ENCODE results near the gene LCMT2. TPM values are rescaled to one million over a fixed set of nuclear protein-coding genes. Genes with fewer than 3 reads are reported as not detected.

The LCMT2 gene
- total and polyA plus RNA-seq, 2 of the 8 experiments (the other 6 are each of a cell fraction or from before 2014, with no cell fraction given) = 11.2 to 11.9 TPM

- no peak overlapping the region for H2AFZ ChIP-seq (ENCODE audit: low read length)
- no peak overlapping the region for H3K18ac ChIP-seq (ENCODE audit: extremely low read depth, low read length)
- FAIRE-seq (no peak), DNase-seq (ENCODE audit: low read depth in 1 of 2, low spot score in 2 of 2) (no peak)
- no peaks in the 10 kb centered on the region for H3K4me1 ChIP-seq (replicated peaks in 1 of 4; ENCODE audit: control insufficient read depth in 3 of 4, insufficient read depth in 4 of 4, low read length in 3 of 4)
- H3K56ac ChIP-seq (replicated peaks; ENCODE audit: insufficient read length, low read depth, low read length) = no peak overlapping the region
- H3K79me1 ChIP-seq (ENCODE audit: low read depth, low read length) = no peaks in the 10 kb centered on the region
- H3K14ac ChIP-seq (ENCODE audit: insufficient read length) = no peak overlapping the region
- H3K79me2 ChIP-seq (ENCODE audit: control insufficient read depth in 1 of 2, insufficient read depth in 2 of 2, low read length in 2 of 2) = no peaks in the 10 kb centered on the region
- no peak overlapping the region for H3K27ac ChIP-seq (ENCODE audit: low read depth, low read length)
- no peak overlapping the region for H3K4me2 ChIP-seq (ENCODE audit: insufficient read depth in 1 of 2, low read depth in 2 of 2, low read length in 2 of 2)
- no peaks in the 10 kb centered on the region for H4K20me1 ChIP-seq (replicated peaks in 1 of 2; ENCODE audit: control insufficient read depth in 1 of 2, insufficient read depth in 2 of 2, low read length in 2 of 2)
- no peaks in the 10 kb centered on the region for H3K36me3 ChIP-seq (ENCODE audit: control insufficient read depth in 2 of 4, insufficient read depth in 4 of 4, low read length in 3 of 4)
- 0 out of 2 replicates have a peak, but pooled peaks cover 1% of the 10 kb centered on the region for H3K23me2 ChIP-seq (ENCODE audit: low read depth, low read length)
- H2BK5ac ChIP-seq (ENCODE audit: low read depth, low read length) = no peak overlapping the region
- H3K23ac ChIP-seq (ENCODE audit: insufficient read length) = no peak overlapping the region
- WGBS, 2 experiments (ENCODE audit: extremely low coverage in 1 of 2, insufficient coverage in 1 of 2, insufficient read length in 1 of 2, insufficient replicate concordance in 2 of 2, low coverage in 1 of 2, low lambda C conversion rate in 2 of 2, missing lambda C conversion rate in 1 of 2) = 67% methylated on average over 1 of the region's 1 CpG; no CpG with 5 or more reads in 1 of the 2 experiments
- H3K4ac ChIP-seq (replicated peaks; ENCODE audit: insufficient read length, low read depth, low read length) = no peak overlapping the region
- H2BK20ac ChIP-seq (ENCODE audit: low read length) = no peak overlapping the region
- no peak overlapping the region for H3K9ac ChIP-seq (replicated peaks in 1 of 4; ENCODE audit: extremely low read depth in 1 of 4, low read depth in 3 of 4, low read length in 3 of 4)
- H2BK15ac ChIP-seq (ENCODE audit: low read length) = no peak overlapping the region
- no peak overlapping the region for H2AK5ac ChIP-seq (ENCODE audit: low read depth, low read length)
- no peak overlapping the region for H2BK120ac ChIP-seq (replicated peaks; ENCODE audit: low read depth, low read length)
- no peak overlapping the region for H3K4me3 ChIP-seq (ENCODE audit: extremely low read depth in 1 of 4, insufficient read depth in 2 of 4, low read depth in 3 of 4, low read length in 4 of 4)
- H4K5ac ChIP-seq (ENCODE audit: insufficient read length, low read depth, low read length) = no peak overlapping the region
- no peak overlapping the region for H2BK12ac ChIP-seq (ENCODE audit: low read depth, low read length)
- no peak overlapping the region for H4K8ac ChIP-seq (ENCODE audit: extremely low read depth, insufficient read depth, low read length)
- CTCF ChIA-PET (ENCODE audit: partially characterized antibody) = interaction anchor here (1.0 to 7.3 kb wide), 10 partner anchors 9 to 87 kb away, joined by 3 to 178 read pairs (median 18); partner anchors contain the start of genes EPB42 and TGM5
- no peak overlapping the region for H4K91ac ChIP-seq (replicated peaks; ENCODE audit: insufficient read length, low read length)
- H3K9me3 ChIP-seq (ENCODE audit: insufficient read depth in 2 of 2, low read depth in 1 of 2, low read length in 1 of 2) = no peaks in the 10 kb centered on the region
- POLR2A ChIA-PET (ENCODE audit: partially characterized antibody) = no interaction called here
- H3K27me3 ChIP-seq (replicated peaks in 1 of 4; ENCODE audit: control insufficient read depth in 3 of 4, extremely low read depth in 1 of 4, insufficient read depth in 3 of 4, low read length in 3 of 4) = no peaks in the 10 kb centered on the region
- TF ChIP-seq GTF2F1 (IDR thresholded peaks at IDR 0.05; ENCODE audit: borderline replicate concordance, low read depth, low read length) = no peak
- no peak for TF ChIP-seq TAF7 (optimal IDR thresholded peaks at IDR 0.05; ENCODE audit: borderline replicate concordance, low read depth, low read length)
- no peak for TF ChIP-seq CBX5 (IDR thresholded peaks at IDR 0.05; ENCODE audit: low read depth, low read length)
- TF ChIP-seq EZH2 (IDR thresholded peaks at IDR 0.05; ENCODE audit: low read depth, low read length, severe bottlenecking) = no peak
- no peak for TF ChIP-seq SIRT6 (IDR thresholded peaks at IDR 0.05; ENCODE audit: low read length)
- TF ChIP-seq POU5F1 (IDR thresholded peaks at IDR 0.05; ENCODE audit: low read depth, low read length) = no peak
- no peak for TF ChIP-seq GABPA (IDR thresholded peaks at IDR 0.05; ENCODE audit: borderline replicate concordance, insufficient read depth, low read length)
- TF ChIP-seq SUZ12 (IDR thresholded peaks at IDR 0.05; ENCODE audit: low read length) = no peak
- TF ChIP-seq FOSL1 (IDR thresholded peaks at IDR 0.05; ENCODE audit: insufficient read depth, low read depth, low read length) = no peak
- TF ChIP-seq, protein P1, sequence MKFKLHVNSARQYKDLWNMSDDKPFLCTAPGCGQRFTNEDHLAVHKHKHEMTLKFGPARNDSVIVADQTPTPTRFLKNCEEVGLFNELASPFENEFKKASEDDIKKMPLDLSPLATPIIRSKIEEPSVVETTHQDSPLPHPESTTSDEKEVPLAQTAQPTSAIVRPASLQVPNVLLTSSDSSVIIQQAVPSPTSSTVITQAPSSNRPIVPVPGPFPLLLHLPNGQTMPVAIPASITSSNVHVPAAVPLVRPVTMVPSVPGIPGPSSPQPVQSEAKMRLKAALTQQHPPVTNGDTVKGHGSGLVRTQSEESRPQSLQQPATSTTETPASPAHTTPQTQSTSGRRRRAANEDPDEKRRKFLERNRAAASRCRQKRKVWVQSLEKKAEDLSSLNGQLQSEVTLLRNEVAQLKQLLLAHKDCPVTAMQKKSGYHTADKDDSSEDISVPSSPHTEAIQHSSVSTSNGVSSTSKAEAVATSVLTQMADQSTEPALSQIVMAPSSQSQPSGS (IDR thresholded peaks at IDR 0.05; ENCODE audit: low read length) = no peak
- no peak for TF ChIP-seq PHF8 (conservative IDR thresholded peaks at IDR 0.05; ENCODE audit: low read depth, low read length)
- TF ChIP-seq ATF3 (IDR thresholded peaks at IDR 0.05; ENCODE audit: insufficient read depth, low read depth, low read length) = no peak
These were observed 46.8 kb downstream of the LCMT2 start for GRCh38 chr15:43283526-43283925.

Data from H1 (cell line).